Measurements from ENCODE around the gene ZFP36L2.

Gene ZFP36L2

GRCh38 chr2:43220229-43220751 lies 6.1 kb downstream of the ZFP36L2 start:
- H3K36me3 ChIP-seq, result peaks cover 16% of the 10 kb centered on the region
- no peak for DNase-seq
- peaks cover 10% of the 10 kb centered on the region for H3K4me1 ChIP-seq
- TF ChIP-seq, protein P1, sequence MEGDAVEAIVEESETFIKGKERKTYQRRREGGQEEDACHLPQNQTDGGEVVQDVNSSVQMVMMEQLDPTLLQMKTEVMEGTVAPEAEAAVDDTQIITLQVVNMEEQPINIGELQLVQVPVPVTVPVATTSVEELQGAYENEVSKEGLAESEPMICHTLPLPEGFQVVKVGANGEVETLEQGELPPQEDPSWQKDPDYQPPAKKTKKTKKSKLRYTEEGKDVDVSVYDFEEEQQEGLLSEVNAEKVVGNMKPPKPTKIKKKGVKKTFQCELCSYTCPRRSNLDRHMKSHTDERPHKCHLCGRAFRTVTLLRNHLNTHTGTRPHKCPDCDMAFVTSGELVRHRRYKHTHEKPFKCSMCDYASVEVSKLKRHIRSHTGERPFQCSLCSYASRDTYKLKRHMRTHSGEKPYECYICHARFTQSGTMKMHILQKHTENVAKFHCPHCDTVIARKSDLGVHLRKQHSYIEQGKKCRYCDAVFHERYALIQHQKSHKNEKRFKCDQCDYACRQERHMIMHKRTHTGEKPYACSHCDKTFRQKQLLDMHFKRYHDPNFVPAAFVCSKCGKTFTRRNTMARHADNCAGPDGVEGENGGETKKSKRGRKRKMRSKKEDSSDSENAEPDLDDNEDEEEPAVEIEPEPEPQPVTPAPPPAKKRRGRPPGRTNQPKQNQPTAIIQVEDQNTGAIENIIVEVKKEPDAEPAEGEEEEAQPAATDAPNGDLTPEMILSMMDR (IDR thresholded peaks at IDR 0.05; ENCODE audit: low read depth, low read length), result no peak
- no peaks in the 10 kb centered on the region for H3K9me3 ChIP-seq
- no peaks in the 10 kb centered on the region for H3K27me3 ChIP-seq
- H3K4me3 ChIP-seq (ENCODE audit: low read depth, low read length), result peak overlapping the region; percentile 58

GRCh38 chr2:43219383-43220228 lies 6.8 kb downstream of the ZFP36L2 start:
- Histone ChIP-seq H3K36me3 (peaks cover 9% of the 10 kb centered on the region), H3K4me3 (ENCODE audit: low read depth, low read length) (peak overlapping the region; percentile 58), H3K27me3 (no peaks in the 10 kb centered on the region), H3K4me1 (peaks cover 10% of the 10 kb centered on the region), H3K9me3 (no peaks in the 10 kb centered on the region)
- peak; percentile 88 for DNase-seq
- TF ChIP-seq, protein P1 (IDR thresholded peaks at IDR 0.05; ENCODE audit: low read depth, low read length), result peak; percentile 14; the same call in 1 of the 2 replicates

- H3K36me3 ChIP-seq, result peaks cover 5% of the 10 kb centered on the region; the same call in 1 of the 2 replicates
- peak overlapping the region; percentile 58 for H3K4me3 ChIP-seq (ENCODE audit: low read depth, low read length)
- no peaks in the 10 kb centered on the region for H3K9me3 ChIP-seq
- no peak for DNase-seq
- peaks cover 10% of the 10 kb centered on the region for H3K4me1 ChIP-seq
- TF ChIP-seq, protein P1 (IDR thresholded peaks at IDR 0.05; ENCODE audit: low read depth, low read length), result no peak
- no peaks in the 10 kb centered on the region for H3K27me3 ChIP-seq
These were observed 7.6 kb downstream of the ZFP36L2 start for GRCh38 chr2:43218702-43219382.

DNA sequence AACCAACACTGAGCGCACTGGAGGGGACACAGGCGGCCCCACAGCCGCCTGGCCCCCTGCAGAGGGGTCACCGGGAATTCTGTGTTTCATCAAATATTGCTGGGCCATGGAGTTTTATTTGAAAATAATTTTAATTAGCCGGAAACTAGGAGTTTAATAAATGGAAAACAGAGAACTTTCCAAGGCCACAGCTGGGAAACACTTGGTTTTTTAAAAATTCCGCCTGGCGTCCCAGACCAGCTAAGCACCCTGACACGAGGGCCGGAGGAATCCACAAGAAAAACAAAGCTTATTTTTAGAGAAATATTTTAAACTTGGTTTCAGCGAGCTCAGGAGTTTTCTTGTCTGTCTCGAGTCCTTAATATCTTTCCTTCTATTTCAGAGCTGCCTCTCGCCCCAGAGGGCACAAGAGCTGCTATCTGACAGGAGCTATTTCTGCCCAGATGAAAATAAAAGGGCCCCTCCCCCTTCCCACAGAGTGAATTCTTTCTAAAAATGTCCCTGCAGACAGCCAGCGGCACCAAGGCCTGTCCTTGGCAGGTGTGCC lies 8.2 kb downstream of the ZFP36L2 start:
- no peak for DNase-seq
- peaks cover 10% of the 10 kb centered on the region for H3K4me1 ChIP-seq

DNA sequence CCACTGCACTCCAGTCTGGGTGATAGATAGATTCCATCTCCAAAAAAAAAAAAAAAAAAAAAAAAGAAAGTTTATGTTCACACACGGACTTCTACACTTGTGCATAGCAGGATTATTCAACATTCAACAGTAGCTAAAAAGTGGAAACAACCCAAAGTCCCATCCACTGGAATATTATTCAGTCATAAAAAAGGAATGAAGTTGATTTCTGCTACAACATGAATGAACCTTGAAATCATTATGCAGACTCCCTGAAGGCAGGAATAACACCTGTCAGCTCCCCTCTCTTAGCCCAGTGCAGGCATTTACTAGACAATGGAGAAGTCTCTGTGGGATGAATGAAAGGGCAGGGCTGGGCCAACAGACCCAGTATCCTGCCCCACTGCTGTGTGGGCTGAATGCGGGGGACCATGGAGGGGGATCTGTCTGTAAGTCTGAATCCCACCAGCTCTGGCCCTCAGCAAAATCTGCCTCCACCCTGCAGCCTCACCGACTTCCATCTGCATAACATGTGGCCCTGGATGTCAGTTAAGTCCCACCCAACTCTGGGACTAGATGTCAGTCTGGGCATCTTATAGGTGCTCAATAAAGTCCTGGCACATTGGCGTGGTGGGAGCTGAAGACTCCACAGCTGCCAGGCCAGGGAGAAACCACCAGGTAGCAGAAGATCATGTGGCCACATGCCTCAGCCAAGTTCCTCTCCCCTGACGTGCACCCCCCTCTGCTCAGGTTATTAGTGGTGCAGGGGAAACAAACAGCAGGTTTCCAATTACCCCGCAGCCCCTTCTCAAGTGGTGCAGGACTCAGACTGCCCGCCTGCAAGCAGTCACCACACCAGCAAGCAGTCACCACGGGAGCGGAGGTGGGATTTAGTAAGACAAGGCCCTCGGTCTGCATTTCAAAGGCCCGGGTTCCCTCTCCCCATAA lies 8.9 kb downstream of the ZFP36L2 start:
- Histone ChIP-seq H3K4me1 (peaks cover 10% of the 10 kb centered on the region), H3K9me3 (no peaks in the 10 kb centered on the region), H3K27me3 (no peaks in the 10 kb centered on the region), H3K4me3 (ENCODE audit: low read depth, low read length) (no peak overlapping the region), H3K36me3 (no peaks in the 10 kb centered on the region)
- TF ChIP-seq, protein P1 (IDR thresholded peaks at IDR 0.05; ENCODE audit: low read depth, low read length), result no peak
- no peak for DNase-seq

More for the DNA sequence above, 8.2 kb downstream of the ZFP36L2 start:
- no peak overlapping the region for H3K4me3 ChIP-seq (ENCODE audit: low read depth, low read length)
- H3K27me3 ChIP-seq, result no peaks in the 10 kb centered on the region
- peaks cover 1% of the 10 kb centered on the region; the same call in 1 of the 2 replicates for H3K36me3 ChIP-seq
- no peaks in the 10 kb centered on the region for H3K9me3 ChIP-seq
- TF ChIP-seq, protein P1 (IDR thresholded peaks at IDR 0.05; ENCODE audit: low read depth, low read length), result no peak
